GM23338 (cell line): ENCODE data around the gene CACNA2D3.

ENCODE experiments used
- CREB1 ChIP-seq: fragments of 250-450 bp; sonication (Bioruptor Pico); IDR thresholded peaks from 2 replicates; pipeline ENCODE4 v1.5.0; 2020; ENCODE audit warnings: low read depth, mild to moderate bottlenecking, moderate library complexity
- EZH2 ChIP-seq: fragments of 200-600 bp; sonication (generic); IDR thresholded peaks from one replicate; pipeline ENCODE4 v1.8.0; 2017; ENCODE audit warnings: antibody characterized with exemption, mild to moderate bottlenecking, low read depth; ENCODE audit not compliant: unreplicated experiment
- EZH2phosphoT487 ChIP-seq: fragments of 200-600 bp; sonication (generic); IDR thresholded peaks from one replicate; pipeline ENCODE4 v1.8.1; 2018; ENCODE audit warnings: antibody characterized with exemption; ENCODE audit not compliant: unreplicated experiment
- JUNB ChIP-seq: IDR thresholded peaks from one replicate; pipeline ENCODE4 v1.6.1; 2016; ENCODE audit warnings: antibody characterized with exemption; ENCODE audit not compliant: unreplicated experiment
- NANOG ChIP-seq: IDR thresholded peaks from 2 replicates; pipeline ENCODE4 v1.6.1; 2016; ENCODE audit warnings: antibody characterized with exemption, borderline replicate concordance
- POLR2AphosphoS5 ChIP-seq: IDR thresholded peaks from 2 replicates; pipeline ENCODE4 v1.6.1; 2016; ENCODE audit warnings: antibody characterized with exemption, low read depth
- STAT1 ChIP-seq: IDR thresholded peaks from one replicate; pipeline ENCODE4 v1.6.1; 2016; ENCODE audit warnings: antibody characterized with exemption; ENCODE audit not compliant: unreplicated experiment
- ZNF114 ChIP-seq: fragments of 250-450 bp; sonication (Bioruptor Pico); IDR thresholded peaks from 2 replicates; pipeline ENCODE4 v1.5.0; 2020; ENCODE audit warnings: mild to moderate bottlenecking, moderate library complexity
- ZNF331 ChIP-seq: fragments of 250-450 bp; sonication (Bioruptor Pico); IDR thresholded peaks from 2 replicates; pipeline ENCODE4 v1.5.0; 2020; ENCODE audit warnings: low read depth, mild to moderate bottlenecking, moderate library complexity
- TF ChIP-seq, protein P1 (sequence below), 2 experiments: fragments of 200-600 bp in 1 of 2; sonication (generic) in 1 of 2; conservative IDR thresholded peaks; 2 replicates each; pipeline versions ENCODE4 v1.5.1 to v1.6.1; 2016 to 2017; ENCODE audit warnings: antibody characterized with exemption in 2 of 2, low read depth in 2 of 2, mild to moderate bottlenecking in 2 of 2, moderate library complexity in 1 of 2
- TF ChIP-seq, protein P2 (sequence below): IDR thresholded peaks from one replicate; pipeline ENCODE4 v1.6.1; 2018; ENCODE audit warnings: antibody characterized with exemption; ENCODE audit not compliant: unreplicated experiment
- TF ChIP-seq, protein P3 (sequence below): IDR thresholded peaks from 2 replicates; pipeline ENCODE4 v1.6.1; 2016; ENCODE audit warnings: antibody characterized with exemption

DNA sequence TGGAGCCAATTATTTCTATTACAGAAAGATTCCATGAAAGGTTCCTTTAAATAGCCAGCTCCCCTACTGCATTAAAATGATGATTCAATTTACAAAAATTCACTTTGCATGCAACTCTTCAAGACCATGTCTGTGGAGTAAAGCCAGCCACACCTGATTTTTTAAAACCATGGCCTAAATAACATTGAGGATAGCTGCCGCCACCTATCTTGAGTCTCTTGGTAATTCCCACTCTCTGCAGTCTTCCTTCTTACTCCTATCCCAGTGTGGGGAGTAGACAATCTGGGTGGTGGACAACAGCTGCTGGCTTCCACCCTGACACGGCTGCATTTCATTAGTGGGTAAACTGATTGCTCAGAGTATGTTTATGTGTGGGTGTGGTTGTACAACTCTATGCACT lies 794.8 kb downstream of the CACNA2D3 start:
- no peak for TF ChIP-seq JUNB
- TF ChIP-seq, protein P1, sequence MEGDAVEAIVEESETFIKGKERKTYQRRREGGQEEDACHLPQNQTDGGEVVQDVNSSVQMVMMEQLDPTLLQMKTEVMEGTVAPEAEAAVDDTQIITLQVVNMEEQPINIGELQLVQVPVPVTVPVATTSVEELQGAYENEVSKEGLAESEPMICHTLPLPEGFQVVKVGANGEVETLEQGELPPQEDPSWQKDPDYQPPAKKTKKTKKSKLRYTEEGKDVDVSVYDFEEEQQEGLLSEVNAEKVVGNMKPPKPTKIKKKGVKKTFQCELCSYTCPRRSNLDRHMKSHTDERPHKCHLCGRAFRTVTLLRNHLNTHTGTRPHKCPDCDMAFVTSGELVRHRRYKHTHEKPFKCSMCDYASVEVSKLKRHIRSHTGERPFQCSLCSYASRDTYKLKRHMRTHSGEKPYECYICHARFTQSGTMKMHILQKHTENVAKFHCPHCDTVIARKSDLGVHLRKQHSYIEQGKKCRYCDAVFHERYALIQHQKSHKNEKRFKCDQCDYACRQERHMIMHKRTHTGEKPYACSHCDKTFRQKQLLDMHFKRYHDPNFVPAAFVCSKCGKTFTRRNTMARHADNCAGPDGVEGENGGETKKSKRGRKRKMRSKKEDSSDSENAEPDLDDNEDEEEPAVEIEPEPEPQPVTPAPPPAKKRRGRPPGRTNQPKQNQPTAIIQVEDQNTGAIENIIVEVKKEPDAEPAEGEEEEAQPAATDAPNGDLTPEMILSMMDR (conservative IDR thresholded peaks at IDR 0.05; ENCODE audit: low read depth in 2 of 2), result no peak
- TF ChIP-seq, protein P2, sequence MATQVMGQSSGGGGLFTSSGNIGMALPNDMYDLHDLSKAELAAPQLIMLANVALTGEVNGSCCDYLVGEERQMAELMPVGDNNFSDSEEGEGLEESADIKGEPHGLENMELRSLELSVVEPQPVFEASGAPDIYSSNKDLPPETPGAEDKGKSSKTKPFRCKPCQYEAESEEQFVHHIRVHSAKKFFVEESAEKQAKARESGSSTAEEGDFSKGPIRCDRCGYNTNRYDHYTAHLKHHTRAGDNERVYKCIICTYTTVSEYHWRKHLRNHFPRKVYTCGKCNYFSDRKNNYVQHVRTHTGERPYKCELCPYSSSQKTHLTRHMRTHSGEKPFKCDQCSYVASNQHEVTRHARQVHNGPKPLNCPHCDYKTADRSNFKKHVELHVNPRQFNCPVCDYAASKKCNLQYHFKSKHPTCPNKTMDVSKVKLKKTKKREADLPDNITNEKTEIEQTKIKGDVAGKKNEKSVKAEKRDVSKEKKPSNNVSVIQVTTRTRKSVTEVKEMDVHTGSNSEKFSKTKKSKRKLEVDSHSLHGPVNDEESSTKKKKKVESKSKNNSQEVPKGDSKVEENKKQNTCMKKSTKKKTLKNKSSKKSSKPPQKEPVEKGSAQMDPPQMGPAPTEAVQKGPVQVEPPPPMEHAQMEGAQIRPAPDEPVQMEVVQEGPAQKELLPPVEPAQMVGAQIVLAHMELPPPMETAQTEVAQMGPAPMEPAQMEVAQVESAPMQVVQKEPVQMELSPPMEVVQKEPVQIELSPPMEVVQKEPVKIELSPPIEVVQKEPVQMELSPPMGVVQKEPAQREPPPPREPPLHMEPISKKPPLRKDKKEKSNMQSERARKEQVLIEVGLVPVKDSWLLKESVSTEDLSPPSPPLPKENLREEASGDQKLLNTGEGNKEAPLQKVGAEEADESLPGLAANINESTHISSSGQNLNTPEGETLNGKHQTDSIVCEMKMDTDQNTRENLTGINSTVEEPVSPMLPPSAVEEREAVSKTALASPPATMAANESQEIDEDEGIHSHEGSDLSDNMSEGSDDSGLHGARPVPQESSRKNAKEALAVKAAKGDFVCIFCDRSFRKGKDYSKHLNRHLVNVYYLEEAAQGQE, result no peak
- TF ChIP-seq POLR2AphosphoS5, result no peak
- no peak for TF ChIP-seq EZH2phosphoT487
- no peak for TF ChIP-seq STAT1
- no peak for TF ChIP-seq EZH2
- no peak for TF ChIP-seq CREB1 (CRISPR knock-in tag)
- TF ChIP-seq NANOG, result no peak
- no peak for TF ChIP-seq ZNF114 (CRISPR knock-in tag)
- TF ChIP-seq, protein P3, sequence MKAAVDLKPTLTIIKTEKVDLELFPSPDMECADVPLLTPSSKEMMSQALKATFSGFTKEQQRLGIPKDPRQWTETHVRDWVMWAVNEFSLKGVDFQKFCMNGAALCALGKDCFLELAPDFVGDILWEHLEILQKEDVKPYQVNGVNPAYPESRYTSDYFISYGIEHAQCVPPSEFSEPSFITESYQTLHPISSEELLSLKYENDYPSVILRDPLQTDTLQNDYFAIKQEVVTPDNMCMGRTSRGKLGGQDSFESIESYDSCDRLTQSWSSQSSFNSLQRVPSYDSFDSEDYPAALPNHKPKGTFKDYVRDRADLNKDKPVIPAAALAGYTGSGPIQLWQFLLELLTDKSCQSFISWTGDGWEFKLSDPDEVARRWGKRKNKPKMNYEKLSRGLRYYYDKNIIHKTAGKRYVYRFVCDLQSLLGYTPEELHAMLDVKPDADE, result no peak
- no peak for TF ChIP-seq ZNF331
